Endothelial cell of umbilical vein (primary cell): ENCODE data around the gene SPATA7.

ENCODE experiments used
- EZH2 ChIP-seq: IDR thresholded peaks from 2 replicates; pipeline ENCODE4 v1.6.1; 2012; ENCODE audit warnings: borderline replicate concordance, low read depth, mild to moderate bottlenecking, moderate library complexity, low read length, inconsistent platforms; ENCODE audit not compliant: severe bottlenecking
- JUN ChIP-seq: IDR thresholded peaks from 2 replicates; pipeline ENCODE4 v1.6.1; 2011; ENCODE audit warnings: borderline replicate concordance, low read depth; ENCODE audit not compliant: insufficient read length, insufficient read depth
- MYC ChIP-seq: IDR thresholded peaks from one replicate; pipeline ENCODE4 v1.6.1; 2011; ENCODE audit warnings: mild to moderate bottlenecking, low read depth, low read length
- POLR2A ChIP-seq: IDR thresholded peaks from 2 replicates; pipeline ENCODE4 v1.6.1; 2012; ENCODE audit warnings: low read depth, mild to moderate bottlenecking, control low read depth, low read length
- POLR2AphosphoS5 ChIP-seq: IDR thresholded peaks from 2 replicates; pipeline ENCODE4 v1.6.1; 2012; ENCODE audit warnings: low read depth, mild to moderate bottlenecking, control low read depth, low read length, moderate library complexity; ENCODE audit not compliant: insufficient read depth
- TF ChIP-seq, protein P1 (sequence below), 2 donors: IDR thresholded peaks; 1 replicate in 1 of 2; 2 replicates in 1 of 2; pipeline ENCODE4 v1.5.1; 2011; ENCODE audit warnings: low read length in 2 of 2, mild to moderate bottlenecking in 2 of 2, moderate library complexity in 2 of 2, control low read depth in 1 of 2, inconsistent platforms in 1 of 2, low read depth in 1 of 2; ENCODE audit not compliant: insufficient read depth in 1 of 2; ENCODE audit errors: extremely low read depth in 1 of 2
- TF ChIP-seq, protein P2 (sequence below): IDR thresholded peaks from 2 replicates; pipeline ENCODE4 v1.6.1; 2011; ENCODE audit not compliant: insufficient read depth, insufficient read length

DNA sequence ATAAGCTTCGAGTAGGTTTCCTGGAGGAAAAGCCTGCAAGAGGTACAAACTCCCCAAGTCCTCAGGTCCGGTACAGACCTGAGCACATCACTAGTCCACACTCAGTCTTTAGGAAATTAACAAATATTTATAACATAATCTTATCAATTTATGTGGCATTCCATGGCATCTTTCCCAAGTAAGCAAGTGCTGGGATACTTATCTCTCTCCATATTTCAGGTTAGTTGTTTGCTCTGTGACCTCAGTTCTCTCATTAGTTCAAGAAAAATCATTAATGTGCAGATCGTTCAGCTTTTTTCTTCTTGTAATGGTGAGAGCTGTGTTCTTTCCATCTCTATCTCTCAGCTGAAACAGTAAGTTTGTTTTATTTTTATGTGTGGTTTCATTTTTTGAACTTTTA lies 34.7 kb downstream of the SPATA7 start:
- TF ChIP-seq, protein P1, sequence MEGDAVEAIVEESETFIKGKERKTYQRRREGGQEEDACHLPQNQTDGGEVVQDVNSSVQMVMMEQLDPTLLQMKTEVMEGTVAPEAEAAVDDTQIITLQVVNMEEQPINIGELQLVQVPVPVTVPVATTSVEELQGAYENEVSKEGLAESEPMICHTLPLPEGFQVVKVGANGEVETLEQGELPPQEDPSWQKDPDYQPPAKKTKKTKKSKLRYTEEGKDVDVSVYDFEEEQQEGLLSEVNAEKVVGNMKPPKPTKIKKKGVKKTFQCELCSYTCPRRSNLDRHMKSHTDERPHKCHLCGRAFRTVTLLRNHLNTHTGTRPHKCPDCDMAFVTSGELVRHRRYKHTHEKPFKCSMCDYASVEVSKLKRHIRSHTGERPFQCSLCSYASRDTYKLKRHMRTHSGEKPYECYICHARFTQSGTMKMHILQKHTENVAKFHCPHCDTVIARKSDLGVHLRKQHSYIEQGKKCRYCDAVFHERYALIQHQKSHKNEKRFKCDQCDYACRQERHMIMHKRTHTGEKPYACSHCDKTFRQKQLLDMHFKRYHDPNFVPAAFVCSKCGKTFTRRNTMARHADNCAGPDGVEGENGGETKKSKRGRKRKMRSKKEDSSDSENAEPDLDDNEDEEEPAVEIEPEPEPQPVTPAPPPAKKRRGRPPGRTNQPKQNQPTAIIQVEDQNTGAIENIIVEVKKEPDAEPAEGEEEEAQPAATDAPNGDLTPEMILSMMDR (IDR thresholded peaks at IDR 0.05; ENCODE audit: extremely low read depth in 1 of 2, insufficient read depth in 1 of 2, low read depth in 1 of 2, low read length in 2 of 2) = no peak
- TF ChIP-seq POLR2AphosphoS5 = no peak
- no peak for TF ChIP-seq MYC
- no peak for TF ChIP-seq POLR2A
- no peak for TF ChIP-seq EZH2
- TF ChIP-seq JUN = no peak
- TF ChIP-seq, protein P2, sequence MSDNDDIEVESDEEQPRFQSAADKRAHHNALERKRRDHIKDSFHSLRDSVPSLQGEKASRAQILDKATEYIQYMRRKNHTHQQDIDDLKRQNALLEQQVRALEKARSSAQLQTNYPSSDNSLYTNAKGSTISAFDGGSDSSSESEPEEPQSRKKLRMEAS = no peak
